ENCODE results near the gene RSPH9. TPM values are rescaled to one million over a fixed set of nuclear protein-coding genes. Genes with fewer than 3 reads are reported as not detected.
"Not testable (repeated sequence)": the region's sequence is repeated elsewhere in the genome, so short reads cannot be mapped to it uniquely, and the experiment has no call there.

Gene RSPH9
- total RNA-seq, 2 donors from 2014 or later, result not detected

GRCh38 chr6:43697421-43697820 lies 52.6 kb downstream of the RSPH9 start:
- ATAC-seq (no peak), DNase-seq (ENCODE audit: low spot score) (no peak)
- Mint-ChIP-seq H3K4me1 (ENCODE audit: low read depth in 2 of 2) (peaks cover 0 to under 1% of the 10 kb centered on the region in 2 donors), H3K4me3 (no peak overlapping the region), H3K27me3 (peaks cover 19 to 26% of the 10 kb centered on the region in 2 donors), H3K9me3 (no peaks in the 10 kb centered on the region), H3K27ac (no peak overlapping the region), H3K36me3 (no peaks in the 10 kb centered on the region)

GRCh38 chr6:43698584-43699349 lies 53.9 kb downstream of the RSPH9 start:
- H3K9me3 Mint-ChIP-seq, result no peaks in the 10 kb centered on the region
- no peak overlapping the region for H3K27ac Mint-ChIP-seq

GRCh38 chr6:43699564-43700186 lies 54.8 kb downstream of the RSPH9 start:
- no peaks in the 10 kb centered on the region for H3K36me3 Mint-ChIP-seq
- no peaks in the 10 kb centered on the region for H3K9me3 Mint-ChIP-seq
- ATAC-seq, result no peak
- H3K27ac Mint-ChIP-seq, result no peak overlapping the region
- peaks cover 25 to 38% of the 10 kb centered on the region in 2 donors for H3K27me3 Mint-ChIP-seq
- H3K4me3 Mint-ChIP-seq, result no peak overlapping the region
- DNase-seq (ENCODE audit: low spot score), result no peak
- H3K4me1 Mint-ChIP-seq (ENCODE audit: low read depth in 2 of 2), result peaks cover 0 to 3% of the 10 kb centered on the region in 2 donors

More at GRCh38 chr6:43698584-43699349, 53.9 kb downstream of the RSPH9 start:
- Mint-ChIP-seq H3K4me1 (ENCODE audit: low read depth in 2 of 2) (peaks cover 0 to 3% of the 10 kb centered on the region in 2 donors), H3K4me3 (no peak overlapping the region), H3K36me3 (no peaks in the 10 kb centered on the region), H3K27me3 (peaks cover 26 to 34% of the 10 kb centered on the region in 2 donors)
- no peak for DNase-seq (ENCODE audit: low spot score)
- no peak for ATAC-seq

- not testable (repeated sequence) for H3K4me1 Mint-ChIP-seq (ENCODE audit: low read depth in 2 of 2); H3K27ac Mint-ChIP-seq; H3K36me3 Mint-ChIP-seq; H3K4me3 Mint-ChIP-seq; ATAC-seq; H3K9me3 Mint-ChIP-seq; DNase-seq (ENCODE audit: low spot score)
- H3K27me3 Mint-ChIP-seq, result peaks cover 28 to 50% of the 10 kb centered on the region in 2 donors
Observed at GRCh38 chr6:43700939-43701560, 56.2 kb downstream of the RSPH9 start.

- Mint-ChIP-seq H3K27me3 (peaks cover 38 to 61% of the 10 kb centered on the region in 2 donors), H3K4me3 (no peak overlapping the region), H3K9me3 (no peaks in the 10 kb centered on the region), H3K36me3 (no peaks in the 10 kb centered on the region), H3K4me1 (ENCODE audit: low read depth in 2 of 2) (peaks cover 0 to 3% of the 10 kb centered on the region in 2 donors), H3K27ac (no peak overlapping the region)
- DNase-seq (ENCODE audit: low spot score) (no peak), ATAC-seq (no peak)
Observed at GRCh38 chr6:43702171-43702533, 57.3 kb downstream of the RSPH9 start.

- H3K27me3 Mint-ChIP-seq, result peaks cover 38 to 60% of the 10 kb centered on the region in 2 donors
- no peak overlapping the region for H3K27ac Mint-ChIP-seq
- no peaks in the 10 kb centered on the region for H3K9me3 Mint-ChIP-seq
- no peak for DNase-seq (ENCODE audit: low spot score)
- H3K36me3 Mint-ChIP-seq, result no peaks in the 10 kb centered on the region
- H3K4me3 Mint-ChIP-seq, result no peak overlapping the region
- H3K4me1 Mint-ChIP-seq (ENCODE audit: low read depth in 2 of 2), result peaks cover 0 to 3% of the 10 kb centered on the region in 2 donors
- ATAC-seq, result peak; percentile 69 to 73
Observed at GRCh38 chr6:43702534-43703440, 58.0 kb downstream of the RSPH9 start.

GRCh38 chr6:43703512-43704429 lies 58.9 kb downstream of the RSPH9 start:
- Mint-ChIP-seq H3K4me3 (no peak overlapping the region), H3K27me3 (peaks cover 35 to 53% of the 10 kb centered on the region in 2 donors), H3K36me3 (no peaks in the 10 kb centered on the region), H3K9me3 (no peaks in the 10 kb centered on the region), H3K27ac (no peak overlapping the region), H3K4me1 (ENCODE audit: low read depth in 2 of 2) (peaks cover 0 to 3% of the 10 kb centered on the region in 2 donors)
- DNase-seq (ENCODE audit: low spot score) (no peak), ATAC-seq (no peak)

GRCh38 chr6:43705996-43706395 lies 61.2 kb downstream of the RSPH9 start:
- peaks cover 12 to 13% of the 10 kb centered on the region in 2 donors for H3K4me1 Mint-ChIP-seq (ENCODE audit: low read depth in 2 of 2)
- ATAC-seq (no peak), DNase-seq (ENCODE audit: low spot score) (no peak)
- H3K9me3 Mint-ChIP-seq, result no peaks in the 10 kb centered on the region
- no peak overlapping the region for H3K27ac Mint-ChIP-seq
- H3K27me3 Mint-ChIP-seq, result peaks cover 38 to 55% of the 10 kb centered on the region in 2 donors
- no peaks in the 10 kb centered on the region for H3K36me3 Mint-ChIP-seq
- no peak overlapping the region for H3K4me3 Mint-ChIP-seq

- Mint-ChIP-seq H3K27me3 (peaks cover 43 to 55% of the 10 kb centered on the region in 2 donors), H3K4me1 (ENCODE audit: low read depth in 2 of 2) (peaks cover 12 to 13% of the 10 kb centered on the region in 2 donors), H3K9me3 (no peaks in the 10 kb centered on the region), H3K27ac (no peak overlapping the region), H3K36me3 (no peaks in the 10 kb centered on the region), H3K4me3 (no peak overlapping the region)
- DNase-seq (ENCODE audit: low spot score), result no peak
- ATAC-seq, result no peak
Observed at GRCh38 chr6:43706788-43707187, 62.0 kb downstream of the RSPH9 start.

- H3K27ac Mint-ChIP-seq, result no peak overlapping the region
- no peak overlapping the region for H3K4me3 Mint-ChIP-seq
- H3K9me3 Mint-ChIP-seq, result no peaks in the 10 kb centered on the region
- H3K4me1 Mint-ChIP-seq (ENCODE audit: low read depth in 2 of 2), result peaks cover 12 to 13% of the 10 kb centered on the region in 2 donors
- no peak for DNase-seq (ENCODE audit: low spot score)
- H3K27me3 Mint-ChIP-seq, result peaks cover 43 to 55% of the 10 kb centered on the region in 2 donors
- no peaks in the 10 kb centered on the region for H3K36me3 Mint-ChIP-seq
- no peak for ATAC-seq
Observed at GRCh38 chr6:43707269-43707668, 62.4 kb downstream of the RSPH9 start.

GRCh38 chr6:43707767-43708166 lies 62.9 kb downstream of the RSPH9 start:
- no peak for ATAC-seq
- Mint-ChIP-seq H3K27me3 (peaks cover 43 to 55% of the 10 kb centered on the region in 2 donors), H3K36me3 (no peaks in the 10 kb centered on the region), H3K27ac (no peak overlapping the region), H3K9me3 (no peaks in the 10 kb centered on the region), H3K4me1 (ENCODE audit: low read depth in 2 of 2) (peaks cover 9 to 13% of the 10 kb centered on the region in 2 donors), H3K4me3 (no peak overlapping the region)
- no peak for DNase-seq (ENCODE audit: low spot score)

- H3K4me3 Mint-ChIP-seq, result peak overlapping the region; percentile 16
- no peak for DNase-seq (ENCODE audit: low spot score)
- peaks cover 41 to 47% of the 10 kb centered on the region in 2 donors for H3K27me3 Mint-ChIP-seq
- H3K36me3 Mint-ChIP-seq, result no peaks in the 10 kb centered on the region
- peaks cover 9 to 13% of the 10 kb centered on the region in 2 donors for H3K4me1 Mint-ChIP-seq (ENCODE audit: low read depth in 2 of 2)
- peak; percentile 87 for ATAC-seq
- H3K27ac Mint-ChIP-seq, result peak overlapping the region in 1 of 2 donors; percentile 38
- no peaks in the 10 kb centered on the region for H3K9me3 Mint-ChIP-seq
Observed at GRCh38 chr6:43708860-43709653, 64.2 kb downstream of the RSPH9 start.

Measured in natural killer cell treated with Interleukin-12 subunit alpha and Interleukin-12 subunit beta and Interleukin-15 and Interleukin-18, amount 100 ng/mL, for 72 hours (primary cell).